Measurements from ENCODE around the gene RENBP.
A peak's percentile ranks its signal among the peaks of the same experiment; 100 is the strongest.

The RENBP gene

GRCh38 chrX:153927672-153927921 is 16.8 kb downstream of the RENBP start:
- no peak for TF ChIP-seq MAX (IDR thresholded peaks at IDR 0.05; ENCODE audit: low read depth, low read length)
- no peak for TF ChIP-seq MYC (IDR thresholded peaks at IDR 0.05; ENCODE audit: low read depth, low read length)
- no peak for TF ChIP-seq CTCF (IDR thresholded peaks at IDR 0.05; ENCODE audit: low read depth, low read length)
- TF ChIP-seq POLR2A (IDR thresholded peaks at IDR 0.05; ENCODE audit: extremely low read depth, insufficient read length), result no peak
- no peak for DNase-seq (ENCODE audit: low read depth)
- peak overlapping the region; percentile 69 for H3K4me3 ChIP-seq (ENCODE audit: low read depth, low read length)

- DNase-seq (ENCODE audit: low read depth), result peak; percentile 94
- H3K4me3 ChIP-seq (ENCODE audit: low read depth, low read length), result peak overlapping the region; percentile 69
- no peak for TF ChIP-seq POLR2A (IDR thresholded peaks at IDR 0.05; ENCODE audit: extremely low read depth, insufficient read length)
- no peak for TF ChIP-seq CTCF (IDR thresholded peaks at IDR 0.05; ENCODE audit: low read depth, low read length)
- peak; percentile 72 for TF ChIP-seq MAX (IDR thresholded peaks at IDR 0.05; ENCODE audit: low read depth, low read length)
- peak; percentile 71 for TF ChIP-seq MYC (IDR thresholded peaks at IDR 0.05; ENCODE audit: low read depth, low read length)
Observed at GRCh38 chrX:153926858-153927671, 17.4 kb downstream of the RENBP start.

- H3K4me3 ChIP-seq (ENCODE audit: low read depth, low read length), result no peak overlapping the region
- DNase-seq (ENCODE audit: low read depth), result no peak
- TF ChIP-seq MYC (IDR thresholded peaks at IDR 0.05; ENCODE audit: low read depth, low read length), result no peak
- TF ChIP-seq MAX (IDR thresholded peaks at IDR 0.05; ENCODE audit: low read depth, low read length), result no peak
Observed at GRCh38 chrX:153926552-153926857, 17.9 kb downstream of the RENBP start.

- DNase-seq (ENCODE audit: low read depth), result no peak
- TF ChIP-seq CTCF (IDR thresholded peaks at IDR 0.05; ENCODE audit: low read depth, low read length) (no peak), MYC (IDR thresholded peaks at IDR 0.05; ENCODE audit: low read depth, low read length) (no peak), POLR2A (IDR thresholded peaks at IDR 0.05; ENCODE audit: extremely low read depth, insufficient read length) (no peak), MAX (IDR thresholded peaks at IDR 0.05; ENCODE audit: low read depth, low read length) (no peak)
- peak within 1 kb of the TSS; percentile 69 for H3K4me3 ChIP-seq (ENCODE audit: low read depth, low read length)
Observed at GRCh38 chrX:153925739-153926551, 18.5 kb downstream of the RENBP start, which contains the start of gene ARHGAP4. TSS of gene ARHGAP4 (minus strand) at chrX:153926264. CDS start at chrX:153926202, 62 bp downstream.

- H3K4me3 ChIP-seq (ENCODE audit: low read depth, low read length), result no peak overlapping the region
- no peak for DNase-seq (ENCODE audit: low read depth)
- TF ChIP-seq CTCF (IDR thresholded peaks at IDR 0.05; ENCODE audit: low read depth, low read length), result no peak
- TF ChIP-seq MAX (IDR thresholded peaks at IDR 0.05; ENCODE audit: low read depth, low read length), result no peak
- no peak for TF ChIP-seq POLR2A (IDR thresholded peaks at IDR 0.05; ENCODE audit: extremely low read depth, insufficient read length)
- no peak for TF ChIP-seq MYC (IDR thresholded peaks at IDR 0.05; ENCODE audit: low read depth, low read length)
Observed at GRCh38 chrX:153925387-153925738, 19.1 kb downstream of the RENBP start.

Measured in NB4 (cell line).